Measurements from ENCODE around the gene COL4A1.

COL4A1 gene

DNA sequence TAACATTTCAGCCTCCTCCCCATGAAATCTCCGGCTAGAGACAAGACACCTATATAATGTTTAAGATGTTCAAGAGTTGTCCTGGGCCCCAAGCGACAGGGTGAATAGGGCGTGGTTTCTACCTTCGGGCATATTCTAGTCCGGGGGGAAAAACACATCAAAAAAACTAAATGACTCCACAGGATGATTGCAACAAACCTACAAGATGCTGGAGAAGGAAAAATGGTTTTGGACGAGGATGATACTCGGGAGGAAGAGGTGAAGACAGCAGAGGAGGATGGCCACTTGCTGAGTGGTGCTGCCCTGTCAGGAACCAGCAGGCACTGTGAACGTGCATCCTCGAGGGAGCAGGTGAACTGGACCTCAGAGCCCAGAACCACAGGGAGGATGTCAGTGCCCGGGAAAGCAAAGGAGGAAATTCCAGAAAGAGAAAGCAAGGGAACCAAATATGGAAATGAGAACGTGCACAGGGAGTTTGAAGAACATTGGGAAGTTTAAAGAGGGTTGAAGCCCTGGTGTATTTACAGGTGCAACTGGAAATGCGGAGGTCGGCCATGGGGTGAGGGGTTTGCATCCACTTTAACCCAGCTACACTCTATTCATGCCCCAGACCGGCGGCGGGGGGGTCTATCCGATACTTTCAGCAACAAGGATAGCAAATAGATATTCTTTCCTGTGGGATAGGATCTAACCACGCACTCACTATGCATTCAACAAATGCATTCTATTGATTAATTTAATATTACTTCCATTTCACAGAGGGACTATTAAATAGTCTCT is 50.6 kb downstream of the COL4A1 start:
- DNase-seq (ENCODE audit: extremely low spot score): no peak
- POLR2A ChIA-PET: no interaction called here
- CTCF ChIA-PET: no interaction called here
- TF ChIP-seq TARDBP (IDR thresholded peaks at IDR 0.05) (no peak), FOXK2 (IDR thresholded peaks at IDR 0.05) (no peak), ZNF384 (IDR thresholded peaks at IDR 0.05) (no peak), ELF4 (IDR thresholded peaks at IDR 0.05) (no peak), ARNT (IDR thresholded peaks at IDR 0.05) (no peak), L3MBTL2 (conservative IDR thresholded peaks at IDR 0.05) (no peak), FOXA1 (IDR thresholded peaks at IDR 0.05) (no peak), NFRKB (IDR thresholded peaks at IDR 0.05) (no peak), LEF1 (IDR thresholded peaks at IDR 0.05; ENCODE audit: borderline replicate concordance) (no peak), SUZ12 (IDR thresholded peaks at IDR 0.05) (no peak), BHLHE40 (IDR thresholded peaks at IDR 0.05; ENCODE audit: borderline replicate concordance) (no peak), SP1 (IDR thresholded peaks at IDR 0.05) (no peak), FOXM1 (IDR thresholded peaks at IDR 0.05; ENCODE audit: borderline replicate concordance) (no peak), CTBP1 (IDR thresholded peaks at IDR 0.05; ENCODE audit: borderline replicate concordance) (no peak), HDGF (IDR thresholded peaks at IDR 0.05; ENCODE audit: borderline replicate concordance) (no peak)
- TF ChIP-seq, protein P1, sequence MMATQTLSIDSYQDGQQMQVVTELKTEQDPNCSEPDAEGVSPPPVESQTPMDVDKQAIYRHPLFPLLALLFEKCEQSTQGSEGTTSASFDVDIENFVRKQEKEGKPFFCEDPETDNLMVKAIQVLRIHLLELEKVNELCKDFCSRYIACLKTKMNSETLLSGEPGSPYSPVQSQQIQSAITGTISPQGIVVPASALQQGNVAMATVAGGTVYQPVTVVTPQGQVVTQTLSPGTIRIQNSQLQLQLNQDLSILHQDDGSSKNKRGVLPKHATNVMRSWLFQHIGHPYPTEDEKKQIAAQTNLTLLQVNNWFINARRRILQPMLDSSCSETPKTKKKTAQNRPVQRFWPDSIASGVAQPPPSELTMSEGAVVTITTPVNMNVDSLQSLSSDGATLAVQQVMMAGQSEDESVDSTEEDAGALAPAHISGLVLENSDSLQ (IDR thresholded peaks at IDR 0.05): no peak

DNA sequence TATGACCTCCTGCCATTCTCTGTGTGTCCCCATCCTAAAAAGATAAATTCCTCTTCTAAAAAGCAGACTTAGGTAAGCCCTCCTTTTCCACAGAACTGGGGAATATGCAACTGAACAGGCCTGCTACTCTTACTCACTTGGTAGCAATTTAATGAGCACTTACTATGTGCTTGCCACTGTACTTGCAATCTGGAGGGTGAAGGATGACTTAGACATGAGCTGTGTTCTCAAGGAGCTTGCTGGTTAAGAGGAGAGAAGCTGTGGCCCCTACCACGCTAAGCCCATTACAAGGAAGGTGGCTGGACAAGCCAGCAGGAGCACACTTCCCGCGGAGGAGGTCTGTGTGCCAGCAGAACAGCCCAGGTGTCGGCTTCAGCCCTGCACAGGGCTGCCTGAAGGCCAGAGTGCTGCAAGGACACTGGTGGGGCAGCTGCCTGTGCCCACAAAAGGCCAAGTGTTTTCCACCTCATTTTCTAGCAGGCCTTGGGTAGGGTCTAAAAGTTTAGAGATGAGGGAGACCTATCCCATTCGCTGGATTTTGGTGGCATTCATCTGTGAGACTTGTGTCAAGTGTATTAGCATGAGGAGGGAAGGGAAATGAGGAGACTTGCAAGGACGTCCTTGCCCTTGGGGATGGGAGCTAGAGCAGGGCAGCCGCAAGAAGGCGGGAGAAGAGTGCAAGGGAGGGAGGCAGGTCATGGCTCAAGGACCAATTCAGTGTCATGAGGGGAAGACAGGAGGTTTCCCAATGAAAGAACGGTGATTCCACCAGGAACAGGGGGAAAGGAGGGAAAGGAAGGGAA is 52.0 kb downstream of the COL4A1 start:
- ChIA-PET CTCF (no interaction called here), POLR2A (no interaction called here)
- no peak for DNase-seq (ENCODE audit: extremely low spot score)
- TF ChIP-seq LEF1 (IDR thresholded peaks at IDR 0.05; ENCODE audit: borderline replicate concordance) (no peak), FOXA1 (IDR thresholded peaks at IDR 0.05) (no peak), NFRKB (IDR thresholded peaks at IDR 0.05) (no peak), CTBP1 (IDR thresholded peaks at IDR 0.05; ENCODE audit: borderline replicate concordance) (no peak), FOXM1 (IDR thresholded peaks at IDR 0.05; ENCODE audit: borderline replicate concordance) (no peak), SUZ12 (IDR thresholded peaks at IDR 0.05) (no peak), L3MBTL2 (conservative IDR thresholded peaks at IDR 0.05) (no peak), ARNT (IDR thresholded peaks at IDR 0.05) (no peak), SP1 (IDR thresholded peaks at IDR 0.05) (no peak), ZNF384 (IDR thresholded peaks at IDR 0.05) (no peak), HDGF (IDR thresholded peaks at IDR 0.05; ENCODE audit: borderline replicate concordance) (no peak), FOXK2 (IDR thresholded peaks at IDR 0.05) (no peak), ELF4 (IDR thresholded peaks at IDR 0.05) (no peak), TARDBP (IDR thresholded peaks at IDR 0.05) (no peak), BHLHE40 (IDR thresholded peaks at IDR 0.05; ENCODE audit: borderline replicate concordance) (no peak)
- TF ChIP-seq, protein P1 (IDR thresholded peaks at IDR 0.05): no peak

DNA sequence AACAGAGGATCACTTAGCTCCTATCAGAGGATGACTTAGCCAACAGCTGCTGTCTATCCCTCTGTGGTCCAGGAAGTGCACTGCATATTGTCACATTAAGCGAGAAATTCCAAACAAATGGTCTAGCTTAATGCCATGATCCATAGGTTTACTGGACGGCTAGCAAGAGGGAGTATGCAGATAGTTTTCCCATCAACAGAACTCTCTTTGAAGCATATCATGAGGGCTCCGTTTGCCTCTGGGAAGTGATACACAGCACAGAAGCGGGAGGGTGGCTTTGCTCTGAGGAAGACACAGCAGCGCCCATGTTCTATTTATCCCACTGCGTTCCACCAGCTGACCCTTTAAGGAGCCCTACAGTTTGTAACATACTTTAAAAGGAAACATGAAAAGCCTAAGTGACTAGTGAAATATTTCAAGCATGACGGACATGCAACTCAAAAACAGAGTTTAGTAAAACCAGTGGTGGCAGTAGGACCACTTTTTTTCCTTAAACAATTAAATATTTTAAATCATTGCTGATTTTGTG is 52.7 kb downstream of the COL4A1 start:
- DNase-seq (ENCODE audit: extremely low spot score): no peak
- CTCF ChIA-PET: no interaction called here
- no peak for TF ChIP-seq BHLHE40 (IDR thresholded peaks at IDR 0.05; ENCODE audit: borderline replicate concordance)
- no peak for TF ChIP-seq SUZ12 (IDR thresholded peaks at IDR 0.05)
- POLR2A ChIA-PET: no interaction called here

DNA sequence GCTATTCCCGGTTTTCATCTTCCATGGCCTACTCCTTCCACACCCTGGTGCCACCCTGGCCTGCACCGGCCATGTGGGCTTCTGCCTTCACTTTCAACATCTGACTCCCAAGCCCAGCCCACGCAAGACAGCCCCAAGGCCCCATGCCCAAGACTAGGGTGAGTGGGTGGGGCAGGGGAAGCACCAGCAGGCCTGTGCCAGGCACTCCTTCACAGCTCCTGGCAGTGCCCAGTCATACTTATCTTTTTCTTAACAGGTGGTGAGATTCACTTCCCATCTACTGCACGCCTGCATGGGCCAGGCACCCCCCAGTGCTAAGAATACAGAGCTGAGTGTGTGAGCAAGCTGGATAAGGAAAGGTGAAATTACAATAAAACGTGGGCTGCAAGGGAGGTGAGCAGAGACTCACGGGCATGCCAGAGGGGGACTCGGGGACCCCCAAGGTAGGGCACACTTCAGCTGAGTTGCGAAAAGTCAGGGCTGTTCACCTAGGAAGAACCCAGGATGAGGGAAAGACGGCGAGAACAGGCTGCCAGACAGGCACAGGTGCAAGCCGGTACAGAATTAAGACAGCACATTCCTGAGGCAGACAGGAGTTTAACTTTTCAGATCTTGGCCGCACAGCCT is 55.7 kb downstream of the COL4A1 start:
- ChIA-PET POLR2A (no interaction called here), CTCF (no interaction called here)
- TF ChIP-seq HDGF (IDR thresholded peaks at IDR 0.05; ENCODE audit: borderline replicate concordance) (no peak), TARDBP (IDR thresholded peaks at IDR 0.05) (no peak), BHLHE40 (IDR thresholded peaks at IDR 0.05; ENCODE audit: borderline replicate concordance) (no peak), NFRKB (IDR thresholded peaks at IDR 0.05) (no peak), FOXA1 (IDR thresholded peaks at IDR 0.05) (no peak)
- TF ChIP-seq, protein P1 (IDR thresholded peaks at IDR 0.05): no peak
- no peak for DNase-seq (ENCODE audit: extremely low spot score)

DNA sequence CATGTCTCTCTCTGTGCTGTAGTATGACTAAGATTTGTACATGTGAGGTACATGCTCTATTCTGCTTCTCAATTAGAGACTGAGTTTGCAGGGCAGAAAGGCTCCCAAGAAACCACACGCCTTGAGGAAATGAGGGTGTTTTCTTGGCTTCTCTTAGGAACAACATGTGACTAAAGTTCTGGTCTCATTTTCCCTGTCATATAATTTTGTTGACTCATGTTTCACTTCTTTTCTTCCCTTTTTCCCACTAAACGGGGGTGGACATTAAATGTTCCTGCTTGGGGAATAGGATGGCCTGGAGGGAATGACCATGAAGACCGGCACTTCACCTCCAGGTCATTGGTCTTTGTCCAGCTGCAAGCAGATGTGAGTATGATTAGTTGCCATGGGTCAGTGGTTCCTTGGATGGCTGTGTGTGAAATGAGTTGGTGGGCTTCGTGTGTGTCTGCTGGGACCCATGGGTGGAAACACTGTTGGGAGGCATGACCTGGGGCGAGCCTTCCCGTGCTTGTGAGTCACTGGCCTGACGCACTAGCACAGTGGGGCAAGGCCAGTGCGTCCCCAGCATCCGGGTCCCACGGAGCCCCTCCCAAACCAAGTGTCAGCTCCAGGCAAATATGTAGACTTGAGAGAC is 56.6 kb downstream of the COL4A1 start:
- DNase-seq (ENCODE audit: extremely low spot score): no peak
- CTCF ChIA-PET: no interaction called here
- POLR2A ChIA-PET: no interaction called here
- TF ChIP-seq FOXM1 (IDR thresholded peaks at IDR 0.05; ENCODE audit: borderline replicate concordance) (no peak), LEF1 (IDR thresholded peaks at IDR 0.05; ENCODE audit: borderline replicate concordance) (no peak), FOXK2 (IDR thresholded peaks at IDR 0.05) (no peak), BHLHE40 (IDR thresholded peaks at IDR 0.05; ENCODE audit: borderline replicate concordance) (no peak), SP1 (IDR thresholded peaks at IDR 0.05) (no peak), HDGF (IDR thresholded peaks at IDR 0.05; ENCODE audit: borderline replicate concordance) (no peak), CTBP1 (IDR thresholded peaks at IDR 0.05; ENCODE audit: borderline replicate concordance) (no peak), FOXA1 (IDR thresholded peaks at IDR 0.05) (no peak), ARNT (IDR thresholded peaks at IDR 0.05) (no peak)
- TF ChIP-seq, protein P1 (IDR thresholded peaks at IDR 0.05): no peak

Data from HEK293T (cell line).